SK-N-SH treated with all-trans-retinoic acid at 6 μM for 48 hours (cell line): Measurements from ENCODE around the gene SAMD8.

Source experiments
- ATAC-seq: fragments of 200-7000 bp; cut with Tn5 transposase; 3 replicates; pipeline ENCODE4 v1.9.1; 2020; ENCODE audit warnings: mild to moderate bottlenecking, moderate library complexity
- ARNTL ChIP-seq: fragments of 450-650 bp; formaldehyde crosslinking; IDR thresholded peaks from 2 replicates; pipeline ENCODE4 v1.5.0; 2020; ENCODE audit warnings: low read depth, mild to moderate bottlenecking, moderate library complexity, borderline replicate concordance
- BACH2 ChIP-seq: fragments of 250-450 bp; sonication (Bioruptor Pico); IDR thresholded peaks from 2 replicates; pipeline ENCODE4 v1.9.0; 2021; ENCODE audit warnings: mild to moderate bottlenecking, borderline replicate concordance
- CSDC2 ChIP-seq: fragments of 250-450 bp; sonication (Bioruptor Pico); IDR thresholded peaks from 2 replicates; pipeline ENCODE4 v1.5.0; 2020; ENCODE audit warnings: mild to moderate bottlenecking, moderate library complexity
- ESRRG ChIP-seq: fragments of 250-450 bp; sonication (Bioruptor Pico); IDR thresholded peaks from 2 replicates; pipeline ENCODE4 v1.6.1; 2021; ENCODE audit warnings: mild to moderate bottlenecking
- GLIS3 ChIP-seq: fragments of 250-450 bp; sonication (Bioruptor Pico); IDR thresholded peaks from 2 replicates; pipeline ENCODE4 v1.5.0; 2020; ENCODE audit warnings: mild to moderate bottlenecking, moderate library complexity
- ISL1 ChIP-seq: fragments of 250-450 bp; sonication (Bioruptor Pico); IDR thresholded peaks from 2 replicates; pipeline ENCODE4 v2.1.2; 2022; ENCODE audit warnings: mild to moderate bottlenecking, moderate library complexity
- OSR1 ChIP-seq: fragments of 250-450 bp; sonication (Bioruptor Pico); IDR thresholded peaks from 2 replicates; pipeline ENCODE4 v1.8.0; 2022; ENCODE audit warnings: moderate library complexity, mild to moderate bottlenecking, inconsistent platforms
- PATZ1 ChIP-seq: fragments of 250-450 bp; sonication (Bioruptor Pico); IDR thresholded peaks from 2 replicates; pipeline ENCODE4 v1.8.0; 2020; ENCODE audit warnings: mild to moderate bottlenecking, moderate library complexity, borderline replicate concordance
- PPARA ChIP-seq: fragments of 250-450 bp; sonication (Bioruptor Pico); IDR thresholded peaks from 2 replicates; pipeline ENCODE4 v1.5.0; 2020; ENCODE audit warnings: mild to moderate bottlenecking, borderline replicate concordance
- TCF4 ChIP-seq: fragments of 250-450 bp; sonication (Bioruptor Pico); IDR thresholded peaks from 2 replicates; pipeline ENCODE4 v1.8.0; 2021; ENCODE audit warnings: mild to moderate bottlenecking, moderate library complexity, borderline replicate concordance
- TOX ChIP-seq: fragments of 250-450 bp; sonication (Bioruptor Pico); IDR thresholded peaks from 2 replicates; pipeline ENCODE4 v1.8.0; 2021; ENCODE audit warnings: mild to moderate bottlenecking, moderate library complexity, borderline replicate concordance
- TSHZ2 ChIP-seq: fragments of 250-450 bp; sonication (Bioruptor Pico); IDR thresholded peaks from 2 replicates; pipeline ENCODE4 v1.5.0; 2020; ENCODE audit warnings: mild to moderate bottlenecking, moderate library complexity
- ZC3H10 ChIP-seq: fragments of 250-450 bp; sonication (Bioruptor Pico); IDR thresholded peaks from 2 replicates; pipeline ENCODE4 v1.5.1; 2021; ENCODE audit warnings: mild to moderate bottlenecking, moderate library complexity
- ZFP3 ChIP-seq: fragments of 250-450 bp; sonication (Bioruptor Pico); IDR thresholded peaks from 2 replicates; pipeline ENCODE4 v1.5.0; 2020; ENCODE audit warnings: mild to moderate bottlenecking, moderate library complexity
- ZFP30 ChIP-seq: fragments of 450-650 bp; formaldehyde crosslinking; IDR thresholded peaks from 2 replicates; pipeline ENCODE4 v1.5.0; 2022; ENCODE audit warnings: mild to moderate bottlenecking, moderate library complexity
- ZNF565 ChIP-seq: fragments of 450-650 bp; formaldehyde crosslinking; conservative IDR thresholded peaks from 2 replicates; pipeline ENCODE4 v1.5.0; 2020; ENCODE audit warnings: low read depth, mild to moderate bottlenecking, moderate library complexity
- ZNF70 ChIP-seq: fragments of 450-650 bp; formaldehyde crosslinking; IDR thresholded peaks from 2 replicates; pipeline ENCODE4 v1.5.0; 2020; ENCODE audit warnings: mild to moderate bottlenecking, moderate library complexity
- ZNF8 ChIP-seq: fragments of 450-650 bp; formaldehyde crosslinking; IDR thresholded peaks from 2 replicates; pipeline ENCODE4 v1.5.0; 2020; ENCODE audit warnings: mild to moderate bottlenecking, moderate library complexity

The SAMD8 gene

GRCh38 chr10:75100764-75101291 is 10.6 kb upstream of the SAMD8 start (continued):
- TF ChIP-seq TOX (CRISPR knock-in tag) (no peak), GLIS3 (no peak), CSDC2 (CRISPR knock-in tag) (no peak), TSHZ2 (CRISPR knock-in tag) (no peak), TCF4 (CRISPR knock-in tag) (no peak)

GRCh38 chr10:75101416-75102251 is 9.8 kb upstream of the SAMD8 start:
- TF ChIP-seq TOX (CRISPR knock-in tag): no peak
- no peak for TF ChIP-seq CSDC2 (CRISPR knock-in tag)
- no peak for TF ChIP-seq TCF4 (CRISPR knock-in tag)
- no peak for TF ChIP-seq PATZ1 (CRISPR knock-in tag)
- no peak for TF ChIP-seq ISL1 (CRISPR knock-in tag)
- TF ChIP-seq ARNTL (CRISPR knock-in tag): no peak
- TF ChIP-seq ZFP30 (CRISPR knock-in tag): no peak
- TF ChIP-seq TSHZ2 (CRISPR knock-in tag): no peak
- TF ChIP-seq OSR1 (CRISPR knock-in tag): no peak
- no peak for TF ChIP-seq BACH2 (CRISPR knock-in tag)
- TF ChIP-seq ZNF8 (CRISPR knock-in tag): no peak
- ATAC-seq: no peak

GRCh38 chr10:75102830-75103673 is 8.4 kb upstream of the SAMD8 start:
- TF ChIP-seq ZNF565 (CRISPR knock-in tag): no peak
- no peak for TF ChIP-seq ESRRG
- TF ChIP-seq BACH2 (CRISPR knock-in tag): no peak
- TF ChIP-seq TSHZ2 (CRISPR knock-in tag): no peak
- TF ChIP-seq ZNF70: no peak
- no peak for TF ChIP-seq GLIS3
- no peak for TF ChIP-seq TOX (CRISPR knock-in tag)
- no peak for TF ChIP-seq OSR1 (CRISPR knock-in tag)
- no peak for TF ChIP-seq ZFP30 (CRISPR knock-in tag)
- TF ChIP-seq PPARA (CRISPR knock-in tag): no peak
- no peak for TF ChIP-seq ISL1 (CRISPR knock-in tag)
- no peak for TF ChIP-seq TCF4 (CRISPR knock-in tag)
- TF ChIP-seq ZC3H10 (CRISPR knock-in tag): no peak
- TF ChIP-seq ZNF8 (CRISPR knock-in tag): no peak
- no peak for TF ChIP-seq ZFP3
- TF ChIP-seq ARNTL (CRISPR knock-in tag): no peak
- ATAC-seq: no peak
